AG04450 (cell line): Measurements from ENCODE around the gene AKNAD1. TPM values are rescaled to one million over a fixed set of nuclear protein-coding genes. Genes with fewer than 3 reads are reported as not detected.
"Not testable (repeated sequence)": the region's sequence is repeated elsewhere in the genome, so short reads cannot be mapped to it uniquely, and the experiment has no call there.

ENCODE experiments used
- CTCF ChIA-PET: fragments of 300-600, 350-600 bp; formaldehyde crosslinking; extraction: SDS; loops from one replicate; lab custom pipeline; 2022; ENCODE audit warnings: antibody characterized with exemption, inconsistent platforms; lab: Charles Lee
- POLR2A ChIA-PET: fragments of 350-600 bp; formaldehyde crosslinking; extraction: SDS; loops from one replicate; lab custom pipeline; 2021; ENCODE audit warnings: antibody characterized with exemption, inconsistent platforms; lab: Yijun Ruan, JAX
- DNase-seq: peaks from one replicate; pipeline ENCODE4 v3.0.0-alpha.2; 2011; ENCODE audit warnings: low read depth, low spot score
- H3K27ac ChIP-seq: one replicate; pipeline ENCODE4 v1.5.1; 2012; ENCODE audit warnings: low read depth, low read length, control low read depth
- H3K27me3 ChIP-seq: one replicate; pipeline ENCODE4 v1.6.0; 2012; ENCODE audit warnings: low read length; ENCODE audit not compliant: control insufficient read depth, insufficient read depth
- H3K4me3 ChIP-seq: 2 replicates; pipeline ENCODE4 v1.5.1; 2011; ENCODE audit warnings: mild to moderate bottlenecking, low read depth, low read length, control low read depth
- H3K9me3 ChIP-seq: 2 replicates; pipeline ENCODE4 v1.5.1; 2012; ENCODE audit warnings: low read length; ENCODE audit not compliant: control insufficient read depth, insufficient read depth
- polyA plus RNA-seq: library from polyadenylated mRNA; depleted of rRNA; stranded (reverse); fragments of >200 nt; gene quantifications from 2 replicates; pipeline ENCODE4 v1.2.3, GENCODE V29; 2011
- TF ChIP-seq, protein P1 (sequence below): IDR thresholded peaks from 2 replicates; pipeline ENCODE4 v1.5.1; 2011; ENCODE audit warnings: low read depth, low read length, control low read depth, inconsistent platforms

The AKNAD1 gene
- polyA plus RNA-seq, 1 experiment = 0.86 TPM

DNA sequence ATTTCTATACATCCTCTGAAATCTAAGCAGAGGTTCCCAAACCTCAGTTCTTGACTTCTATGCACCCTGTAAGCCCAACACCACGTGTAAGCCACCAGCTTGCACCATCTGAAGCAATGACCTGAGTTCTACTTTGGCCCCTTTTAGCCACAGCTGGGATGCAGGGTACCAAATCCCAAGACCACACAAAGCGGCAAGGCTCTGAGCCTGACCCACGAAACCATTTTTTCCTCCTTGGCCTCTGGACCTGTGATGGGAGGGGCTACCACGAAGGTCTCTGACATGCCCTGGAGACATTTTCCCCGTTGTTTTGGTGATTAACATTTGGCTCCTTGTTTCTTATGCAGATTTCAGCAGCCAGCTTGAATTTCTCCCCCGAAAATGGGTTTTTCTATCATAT, 71.6 kb downstream of the AKNAD1 start:
- ChIA-PET POLR2A (no interaction called here), CTCF (no interaction called here)
- no peaks in the 10 kb centered on the region for H3K27me3 ChIP-seq
- H3K27ac ChIP-seq = no peak overlapping the region
- TF ChIP-seq, protein P1, sequence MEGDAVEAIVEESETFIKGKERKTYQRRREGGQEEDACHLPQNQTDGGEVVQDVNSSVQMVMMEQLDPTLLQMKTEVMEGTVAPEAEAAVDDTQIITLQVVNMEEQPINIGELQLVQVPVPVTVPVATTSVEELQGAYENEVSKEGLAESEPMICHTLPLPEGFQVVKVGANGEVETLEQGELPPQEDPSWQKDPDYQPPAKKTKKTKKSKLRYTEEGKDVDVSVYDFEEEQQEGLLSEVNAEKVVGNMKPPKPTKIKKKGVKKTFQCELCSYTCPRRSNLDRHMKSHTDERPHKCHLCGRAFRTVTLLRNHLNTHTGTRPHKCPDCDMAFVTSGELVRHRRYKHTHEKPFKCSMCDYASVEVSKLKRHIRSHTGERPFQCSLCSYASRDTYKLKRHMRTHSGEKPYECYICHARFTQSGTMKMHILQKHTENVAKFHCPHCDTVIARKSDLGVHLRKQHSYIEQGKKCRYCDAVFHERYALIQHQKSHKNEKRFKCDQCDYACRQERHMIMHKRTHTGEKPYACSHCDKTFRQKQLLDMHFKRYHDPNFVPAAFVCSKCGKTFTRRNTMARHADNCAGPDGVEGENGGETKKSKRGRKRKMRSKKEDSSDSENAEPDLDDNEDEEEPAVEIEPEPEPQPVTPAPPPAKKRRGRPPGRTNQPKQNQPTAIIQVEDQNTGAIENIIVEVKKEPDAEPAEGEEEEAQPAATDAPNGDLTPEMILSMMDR = no peak
- no peak for DNase-seq
- H3K9me3 ChIP-seq = peaks cover 14% of the 10 kb centered on the region
- H3K4me3 ChIP-seq = no peak overlapping the region

DNA sequence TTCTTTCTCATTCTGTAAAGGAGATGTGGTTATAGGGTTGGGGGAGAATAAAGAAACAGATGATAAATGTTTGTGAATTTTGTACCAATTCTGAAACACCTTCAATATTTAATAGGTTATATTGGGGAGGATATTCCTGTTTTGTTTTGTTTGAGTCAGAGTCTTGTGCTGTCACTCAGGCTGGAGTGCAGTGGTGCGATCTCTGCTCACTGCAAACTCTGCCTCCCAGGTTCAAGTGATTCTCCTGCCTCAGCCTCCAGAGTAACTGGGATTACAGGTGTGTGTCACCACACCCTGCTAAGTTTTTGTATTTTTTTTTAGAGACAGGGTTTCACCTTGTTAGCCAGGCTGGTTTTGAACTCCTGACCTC, 75.3 kb downstream of the AKNAD1 start:
- H3K4me3 ChIP-seq, POLR2A ChIA-PET, H3K27ac ChIP-seq, CTCF ChIA-PET, DNase-seq, H3K27me3 ChIP-seq: not testable (repeated sequence)
- H3K9me3 ChIP-seq = peaks cover 14% of the 10 kb centered on the region

DNA sequence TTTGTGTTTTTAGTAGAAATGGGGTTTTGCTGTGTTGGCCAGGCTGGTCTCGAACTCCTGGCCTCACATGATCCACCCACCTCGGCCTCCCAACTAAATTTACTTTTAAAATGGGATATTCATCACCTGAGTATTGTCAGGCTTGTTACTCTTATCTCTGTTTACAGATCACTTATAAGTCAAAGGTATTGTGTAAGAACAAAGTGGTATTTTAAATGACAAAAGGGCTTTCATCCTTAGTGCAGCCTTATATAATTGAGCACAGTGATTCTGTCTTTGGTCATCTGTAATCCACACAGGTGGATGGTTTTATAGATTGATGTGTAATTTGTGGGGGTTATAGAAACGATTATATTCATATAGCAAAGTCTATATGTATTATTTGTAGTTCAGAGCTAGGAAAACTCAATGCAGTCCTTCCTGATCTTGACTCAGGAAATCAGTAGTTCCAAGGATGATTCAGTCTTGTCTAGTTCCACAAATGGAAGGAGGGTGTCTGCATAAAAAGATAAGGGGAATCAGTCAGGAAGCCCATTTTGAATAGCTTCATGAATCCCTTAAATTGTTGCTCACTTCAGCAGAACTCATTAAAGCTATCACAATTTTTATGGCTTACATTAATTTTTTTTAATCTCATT, 75.8 kb downstream of the AKNAD1 start:
- H3K4me3 ChIP-seq = no peak overlapping the region
- POLR2A ChIA-PET = no interaction called here
- no peak overlapping the region for H3K27ac ChIP-seq
- DNase-seq = no peak
- H3K27me3 ChIP-seq = no peaks in the 10 kb centered on the region
- CTCF ChIA-PET = no interaction called here
- peaks cover 13% of the 10 kb centered on the region for H3K9me3 ChIP-seq
- TF ChIP-seq, protein P1 = no peak

DNA sequence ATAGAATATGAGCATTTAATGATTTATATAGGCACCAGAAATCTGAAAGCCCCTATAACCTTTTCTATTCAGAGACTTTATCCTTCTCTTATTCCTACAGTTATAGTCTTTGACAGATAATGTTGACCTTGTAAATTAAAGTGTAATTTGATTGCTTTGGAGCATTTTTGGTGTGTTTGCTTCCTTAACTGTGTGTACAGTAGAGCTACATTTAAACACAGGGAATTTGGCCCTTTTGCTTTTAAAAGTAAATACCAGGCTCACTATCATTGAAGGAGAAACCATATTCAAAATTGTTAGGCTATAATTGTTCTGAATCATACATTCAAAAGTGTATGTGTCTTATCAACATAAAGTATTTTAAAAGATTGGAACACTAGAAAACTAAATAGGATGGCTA, 77.4 kb downstream of the AKNAD1 start:
- ChIA-PET POLR2A (no interaction called here), CTCF (no interaction called here)
- no peak for DNase-seq
- Histone ChIP-seq H3K27ac (no peak overlapping the region), H3K27me3 (no peaks in the 10 kb centered on the region), H3K9me3 (no peaks in the 10 kb centered on the region), H3K4me3 (no peak overlapping the region)
- TF ChIP-seq, protein P1 = no peak

DNA sequence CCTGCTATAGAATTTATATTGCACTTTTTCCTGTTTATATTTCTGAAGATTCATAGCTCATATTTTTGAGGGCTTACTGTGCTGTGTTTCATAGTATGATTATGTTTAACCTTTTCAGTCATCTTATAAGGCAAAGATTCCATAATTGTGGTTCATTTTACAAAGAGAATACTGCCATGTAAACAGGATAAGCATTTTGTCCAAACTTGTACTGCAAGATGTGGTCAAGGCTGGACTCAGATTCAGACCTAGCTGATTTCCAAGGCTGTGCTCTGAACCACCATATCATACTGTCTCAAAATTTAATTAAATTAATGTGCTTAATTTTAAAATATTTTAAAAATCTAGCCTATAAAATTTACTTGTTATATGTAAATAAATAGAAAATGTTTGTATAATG, 79.1 kb downstream of the AKNAD1 start:
- H3K27me3 ChIP-seq = no peaks in the 10 kb centered on the region
- H3K9me3 ChIP-seq = no peaks in the 10 kb centered on the region
- TF ChIP-seq, protein P1 = no peak
- no peak overlapping the region for H3K27ac ChIP-seq
- POLR2A ChIA-PET = no interaction called here
- DNase-seq = no peak
- no peak overlapping the region for H3K4me3 ChIP-seq
- CTCF ChIA-PET = interaction anchor here (1.1 to 1.7 kb wide), 3 partner anchors 12 to 119 kb away, joined by 3 to 4 read pairs (median 3); no protein-coding TSS in a partner anchor
